ENCODE measurements around the gene ZNF280D.

- TF ChIP-seq POLR2A (IDR thresholded peaks at IDR 0.05) (no peak), CTCF (IDR thresholded peaks at IDR 0.05) (no peak), EP300 (IDR thresholded peaks at IDR 0.05) (no peak), POLR2AphosphoS5 (IDR thresholded peaks at IDR 0.05) (no peak)
Measured at GRCh38 chr15:56776839-56777238, 43.5 kb upstream of the ZNF280D start.
